ENCODE measurements around the gene CRTC3.

Gene CRTC3

GRCh38 chr15:90650117-90650955 lies 120.6 kb downstream of the CRTC3 start:
- TF ChIP-seq CTCF (IDR thresholded peaks at IDR 0.05), result no peak

DNA sequence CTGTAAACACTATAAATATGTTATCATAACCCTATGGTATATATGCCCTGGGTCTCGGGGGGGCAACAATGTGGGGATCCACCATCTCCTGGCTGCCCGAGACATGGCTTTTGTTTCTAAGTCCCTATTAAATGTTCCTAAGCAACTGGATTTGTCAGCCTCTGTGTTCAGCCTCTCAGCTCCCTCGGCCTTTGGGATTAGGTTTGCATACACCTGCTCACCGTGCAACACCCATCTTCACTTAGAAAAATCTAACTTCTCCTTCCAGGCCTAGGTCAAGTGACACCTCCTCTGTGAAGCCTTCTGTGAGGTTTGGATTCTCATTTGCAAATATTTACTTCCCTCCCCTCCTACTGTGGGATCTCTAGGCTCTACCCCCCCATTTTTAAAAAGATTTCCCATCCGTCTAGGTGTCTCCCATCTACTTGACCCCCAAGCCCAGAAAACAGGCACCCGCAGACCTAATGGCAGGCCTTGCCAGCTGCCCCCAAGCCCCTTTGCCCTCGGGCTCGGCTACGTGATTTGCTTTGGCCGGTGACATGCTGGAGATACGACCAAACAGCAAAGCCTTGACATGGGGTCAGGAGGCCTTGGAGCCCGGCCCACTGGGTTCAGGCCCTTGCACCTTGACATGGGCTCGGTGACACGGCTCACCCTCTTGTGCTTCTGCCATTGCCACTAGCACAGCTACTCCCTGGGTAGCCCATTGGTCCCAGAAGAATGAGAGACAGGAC lies 121.4 kb downstream of the CRTC3 start:
- no peak for TF ChIP-seq CTCF (IDR thresholded peaks at IDR 0.05)

GRCh38 chr15:90654233-90655136 lies 124.8 kb downstream of the CRTC3 start:
- no peak for TF ChIP-seq CTCF (IDR thresholded peaks at IDR 0.05)

GRCh38 chr15:90659481-90659880 lies 129.8 kb downstream of the CRTC3 start:
- TF ChIP-seq CTCF (IDR thresholded peaks at IDR 0.05), result no peak

DNA sequence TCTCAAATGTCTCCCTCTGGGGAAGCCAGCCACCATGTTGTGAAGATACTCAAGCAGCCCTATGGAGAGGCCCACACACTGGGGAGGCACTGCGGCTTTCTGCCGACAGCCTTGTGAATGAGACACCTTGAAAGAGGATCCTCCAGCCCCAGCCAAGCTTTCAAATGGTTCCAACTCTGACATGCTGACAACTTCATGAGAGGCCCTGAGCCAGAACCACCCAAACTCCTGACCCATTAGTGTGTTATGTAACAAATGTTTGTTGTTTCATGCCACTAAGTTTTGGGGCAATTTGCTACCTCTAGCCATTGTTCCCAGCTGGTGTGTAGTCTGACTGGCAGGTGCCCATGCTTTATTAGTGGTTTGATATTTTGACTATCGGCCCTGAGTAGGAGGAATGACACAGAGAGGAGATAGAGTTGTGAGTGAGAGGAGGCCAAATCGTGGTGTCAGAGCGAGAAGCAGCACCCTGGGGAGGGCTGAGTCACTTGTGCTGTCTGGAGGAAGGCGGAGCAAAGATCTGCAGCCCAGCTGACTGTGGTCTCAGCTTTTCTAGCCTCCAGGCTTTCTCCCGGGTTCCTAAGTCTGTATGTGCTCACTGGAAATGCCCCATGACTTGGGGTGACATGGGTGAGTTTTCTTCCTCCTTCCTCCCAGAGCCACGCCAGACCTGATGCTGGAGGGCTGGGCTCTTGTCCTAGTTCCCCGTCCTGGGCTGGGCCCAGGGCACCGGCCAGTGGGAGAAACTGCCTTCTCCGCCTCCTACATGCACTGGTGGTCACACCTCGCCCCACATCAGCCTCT lies 130.7 kb downstream of the CRTC3 start:
- no peak for TF ChIP-seq CTCF (IDR thresholded peaks at IDR 0.05)

- no peak for TF ChIP-seq CTCF (IDR thresholded peaks at IDR 0.05)
Observed at GRCh38 chr15:90664650-90665287, 135.0 kb downstream of the CRTC3 start.

Data from LNCAP (cell line).